Measurements from ENCODE around the gene CDH18.

CDH18 gene

GRCh38 chr5:19986031-19986619 lies 1.9 kb downstream of the CDH18 start:
- DNase-seq (ENCODE audit: low read depth): no peak
- H3K4me3 ChIP-seq (ENCODE audit: low read depth, low read length): no peak overlapping the region
- no peak for TF ChIP-seq CTCF (IDR thresholded peaks at IDR 0.05; ENCODE audit: insufficient read depth, low read depth, low read length, missing control alignments)

- H3K4me3 ChIP-seq (ENCODE audit: low read depth, low read length): no peak overlapping the region
- no peak for DNase-seq (ENCODE audit: low read depth)
- TF ChIP-seq CTCF (IDR thresholded peaks at IDR 0.05; ENCODE audit: insufficient read depth, low read depth, low read length, missing control alignments): no peak
These were observed 9.5 kb downstream of the CDH18 start for GRCh38 chr5:19978476-19978875.

- H3K4me3 ChIP-seq (ENCODE audit: low read depth, low read length): no peak overlapping the region
- no peak for DNase-seq (ENCODE audit: low read depth)
- no peak for TF ChIP-seq CTCF (IDR thresholded peaks at IDR 0.05; ENCODE audit: insufficient read depth, low read depth, low read length, missing control alignments)
These were observed 10.9 kb downstream of the CDH18 start for GRCh38 chr5:19977099-19977498.

GRCh38 chr5:19975795-19976194 lies 12.2 kb downstream of the CDH18 start:
- no peak for DNase-seq (ENCODE audit: low read depth)
- TF ChIP-seq CTCF (IDR thresholded peaks at IDR 0.05; ENCODE audit: insufficient read depth, low read depth, low read length, missing control alignments): no peak
- no peak overlapping the region for H3K4me3 ChIP-seq (ENCODE audit: low read depth, low read length)

GRCh38 chr5:19960451-19960850 lies 27.5 kb downstream of the CDH18 start:
- H3K4me3 ChIP-seq (ENCODE audit: low read depth, low read length): no peak overlapping the region
- no peak for DNase-seq (ENCODE audit: low read depth)
- TF ChIP-seq CTCF (IDR thresholded peaks at IDR 0.05; ENCODE audit: insufficient read depth, low read depth, low read length, missing control alignments): no peak

GRCh38 chr5:19959830-19960384 lies 28.1 kb downstream of the CDH18 start:
- TF ChIP-seq CTCF (IDR thresholded peaks at IDR 0.05; ENCODE audit: insufficient read depth, low read depth, low read length, missing control alignments): no peak
- DNase-seq (ENCODE audit: low read depth): no peak
- H3K4me3 ChIP-seq (ENCODE audit: low read depth, low read length): no peak overlapping the region

GRCh38 chr5:19950897-19951296 lies 37.1 kb downstream of the CDH18 start:
- H3K4me3 ChIP-seq (ENCODE audit: low read depth, low read length): no peak overlapping the region
- no peak for DNase-seq (ENCODE audit: low read depth)
- TF ChIP-seq CTCF (IDR thresholded peaks at IDR 0.05; ENCODE audit: insufficient read depth, low read depth, low read length, missing control alignments): no peak
